HepG2 (cell line): ENCODE data around the gene CSK. TPM values are rescaled to one million over a fixed set of nuclear protein-coding genes. Genes with fewer than 3 reads are reported as not detected.

Source experiments
- ATAC-seq: fragments of 200-7000 bp; cut with Tn5 transposase; 3 replicates; pipeline ENCODE4 v1.9.1; 2020; ENCODE audit warnings: mild to moderate bottlenecking, moderate library complexity
- BruUV-seq: library from RNA; stranded (reverse); fragments of 400-500 nt; replicated peaks from 2 replicates; lab custom pipeline; 2021; lab: Mats Ljungman, UMichigan
- CTCF ChIA-PET: fragments of 300-600 bp; formaldehyde crosslinking; extraction: SDS; loops from one replicate; lab custom pipeline; 2021; ENCODE audit warnings: low total read pairs, inconsistent platforms, low intra/inter-chr PET ratio; lab: Yijun Ruan, JAX
- POLR2A ChIA-PET: fragments of 350-600 bp; sonication (Branson Sonifier 250); formaldehyde crosslinking; loops from one replicate; lab custom pipeline; 2020; ENCODE audit warnings: antibody characterized with exemption, inconsistent platforms; lab: Yijun Ruan, JAX
- DNase-seq: peaks from one replicate; pipeline ENCODE4 v3.0.0-alpha.2; 2015; ENCODE audit warnings: low spot score
- FAIRE-seq: peaks from 3 replicates; lab custom pipeline; 2011; peaks lifted over from hg19 to GRCh38; lab: Jason Lieb, UNC
- H2AFZ ChIP-seq: one replicate; pipeline ENCODE4 v1.6.1; 2011; ENCODE audit warnings: low read length, inconsistent platforms
- H3K27ac ChIP-seq: fragments of 300-600 bp; 3 replicates; pipeline ENCODE4 v1.8.0; 2011; ENCODE audit warnings: mixed run types, mild to moderate bottlenecking, mixed read lengths, low read length, inconsistent platforms; ENCODE audit not compliant: insufficient read depth; ENCODE audit errors: extremely low read length
- H3K27me3 ChIP-seq, 2 experiments: fragments of 200-600 bp in 1 of 2; 2 replicates in 1 of 2; 3 replicates in 1 of 2; pipeline versions ENCODE4 v1.6.0 to v1.8.0; 2011; ENCODE audit warnings: low read length in 2 of 2, mild to moderate bottlenecking in 2 of 2, moderate library complexity in 2 of 2, inconsistent platforms in 1 of 2; ENCODE audit not compliant: insufficient read depth in 2 of 2, control insufficient read depth in 1 of 2
- H3K36me3 ChIP-seq, 2 experiments: fragments of 200-600 bp in 1 of 2; replicated peaks in 1 of 2; 2 replicates in 1 of 2; 3 replicates in 1 of 2; pipeline versions ENCODE4 v1.5.1 to v1.8.0; 2011; ENCODE audit warnings: low read length in 2 of 2, inconsistent platforms in 1 of 2; ENCODE audit not compliant: insufficient read depth in 2 of 2, control insufficient read depth in 1 of 2
- H3K4me1 ChIP-seq: 2 replicates; pipeline ENCODE4 v1.5.1; 2012; ENCODE audit warnings: low read length, inconsistent platforms; ENCODE audit not compliant: insufficient read depth
- H3K4me2 ChIP-seq: 2 replicates; pipeline ENCODE4 v1.6.0; 2011; ENCODE audit warnings: low read depth, low read length, inconsistent platforms
- H3K4me3 ChIP-seq, 3 experiments: fragments of 200-600 bp in 1 of 3; sonication (generic), shearing (Covaris generic) in 1 of 3; replicated peaks in 1 of 3; 2 replicates each; pipeline ENCODE4 v1.5.1; 2011 to 2016; ENCODE audit warnings: low read length in 3 of 3, inconsistent platforms in 2 of 3, low read depth in 2 of 3, mild to moderate bottlenecking in 2 of 3, control low read depth in 1 of 3, mixed read lengths in 1 of 3; ENCODE audit not compliant: insufficient read depth in 1 of 3
- H3K79me2 ChIP-seq: one replicate; pipeline ENCODE4 v1.6.1; 2011; ENCODE audit warnings: low read length, inconsistent platforms; ENCODE audit not compliant: insufficient read depth
- H3K9ac ChIP-seq: 2 replicates; pipeline ENCODE4 v1.6.0; 2011; ENCODE audit warnings: mild to moderate bottlenecking, low read depth, low read length, inconsistent platforms; ENCODE audit not compliant: insufficient read depth
- H3K9me3 ChIP-seq: 2 replicates; pipeline ENCODE4 v1.5.1; 2012; ENCODE audit warnings: mild to moderate bottlenecking, low read length
- H4K20me1 ChIP-seq: 2 replicates; pipeline ENCODE4 v1.6.0; 2011; ENCODE audit warnings: inconsistent platforms, mild to moderate bottlenecking, low read length, moderate library complexity; ENCODE audit not compliant: insufficient read depth
- CEBPB ChIP-seq: IDR thresholded peaks from 2 replicates; pipeline ENCODE4 v1.6.1; 2011; ENCODE audit warnings: low read depth, low read length, improper control_type of control experiment, borderline replicate concordance
- CEBPG ChIP-seq: IDR thresholded peaks from 2 replicates; pipeline ENCODE4 v1.6.1; 2016
- ERF ChIP-seq: IDR thresholded peaks from 2 replicates; pipeline ENCODE4 v1.6.1; 2018; ENCODE audit warnings: missing biosample characterization, missing genetic modification reagents
- FOXK2 ChIP-seq: fragments of 450-650 bp; IDR thresholded peaks from 2 replicates; pipeline ENCODE4 v1.6.1; 2016
- GPN1 ChIP-seq: sonication (generic); formaldehyde crosslinking; IDR thresholded peaks from 2 replicates; pipeline ENCODE4 v1.5.1; 2020; ENCODE audit warnings: missing genetic modification reagents, borderline replicate concordance
- HMG20A ChIP-seq: IDR thresholded peaks from 2 replicates; pipeline ENCODE4 v1.6.1; 2016; ENCODE audit warnings: borderline replicate concordance
- JARID2 ChIP-seq: sonication (generic); formaldehyde crosslinking; IDR thresholded peaks from 2 replicates; pipeline ENCODE4 v1.8.1; 2023; ENCODE audit warnings: missing genetic modification reagents, inconsistent platforms; ENCODE audit not compliant: insufficient replicate concordance
- NBN ChIP-seq: fragments of 450-650 bp; conservative IDR thresholded peaks from 2 replicates; pipeline ENCODE4 v1.6.1; 2017
- ONECUT2 ChIP-seq: sonication (generic); formaldehyde crosslinking; IDR thresholded peaks from 2 replicates; pipeline ENCODE4 v1.4.0; 2020; ENCODE audit warnings: missing genetic modification reagents
- YY1 ChIP-seq: IDR thresholded peaks from 2 replicates; pipeline ENCODE4 v1.6.1; 2011; ENCODE audit warnings: low read length, low read depth, moderate library complexity, mild to moderate bottlenecking; ENCODE audit not compliant: insufficient read depth, insufficient replicate concordance
- ZBTB25 ChIP-seq: IDR thresholded peaks from 2 replicates; pipeline ENCODE4 v1.6.1; 2018; ENCODE audit warnings: missing genetic modification reagents
- ZFP62 ChIP-seq: sonication (generic); formaldehyde crosslinking; IDR thresholded peaks from 2 replicates; pipeline ENCODE4 v1.4.0; 2020; ENCODE audit warnings: missing genetic modification reagents
- ZNF121 ChIP-seq: sonication (generic); formaldehyde crosslinking; IDR thresholded peaks from 2 replicates; pipeline ENCODE4 v1.5.0; 2020; ENCODE audit warnings: mild to moderate bottlenecking, missing genetic modification reagents
- ZNF235 ChIP-seq: sonication (generic); formaldehyde crosslinking; IDR thresholded peaks from 2 replicates; pipeline ENCODE4 v1.8.1; 2023; ENCODE audit warnings: mild to moderate bottlenecking, missing genetic modification reagents, borderline replicate concordance
- ZNF326 ChIP-seq: sonication (generic); formaldehyde crosslinking; IDR thresholded peaks from 2 replicates; pipeline ENCODE4 v1.4.0; 2020; ENCODE audit warnings: missing genetic modification reagents, borderline replicate concordance
- ZNF550 ChIP-seq: sonication (generic); formaldehyde crosslinking; IDR thresholded peaks from 2 replicates; pipeline ENCODE4 v1.4.0; 2020; ENCODE audit warnings: mild to moderate bottlenecking, missing genetic modification reagents, borderline replicate concordance
- ZSCAN22 ChIP-seq: sonication (generic); formaldehyde crosslinking; IDR thresholded peaks from 2 replicates; pipeline ENCODE4 v1.4.0; 2020; ENCODE audit warnings: mild to moderate bottlenecking, missing genetic modification reagents
- WGBS: methylation state at CpG from one replicate; pipeline ENCODE4 v1.1.6; 2017; ENCODE audit warnings: low lambda C conversion rate; 5-methylcytosine and 5-hydroxymethylcytosine counted together
- in situ Hi-C: cut with HindIII; loops from 2 replicates; pipeline ENCODE4 v1.10.0; 2017; ENCODE audit warnings: low pct_unique_long_range_greater_than_20kb; ENCODE audit not compliant: extremely low pct_ligation_motif_present
- intact Hi-C: fragments of 100-400 bp; cut with micrococcal nuclease; formaldehyde crosslinking; loops from one replicate; pipeline ENCODE4 v1.10.0; 2022; ENCODE audit not compliant: unreplicated experiment
- polyA plus RNA-seq, 8 experiments: library from polyadenylated mRNA; depleted of rRNA in 3 of 8; stranded (reverse) in 7 of 8; unstranded in 1 of 8; fragments of >200 nt; fragmentation: Illumina TruSeq in 4 of 8; extraction: Trizol in 4 of 8; gene quantifications; 2 replicates each; pipeline versions ENCODE4 v1.2.1 to v1.2.3, GENCODE V29; 2011 to 2016; ENCODE audit warnings: low read depth in 4 of 8, missing spikeins in 1 of 8, mixed read lengths in 1 of 8; ENCODE audit not compliant: insufficient read depth in 1 of 8
- total RNA-seq, 5 experiments: library from RNA; depleted of rRNA; stranded (reverse); fragments of >200 nt; fragmentation: Illumina TruSeq; extraction: Trizol; gene quantifications; 2 replicates each; pipeline ENCODE4 v1.2.3, GENCODE V29; 2016; ENCODE audit warnings: low read depth in 1 of 5
- TF ChIP-seq, protein P1 (sequence below): sonication (generic); formaldehyde crosslinking; conservative IDR thresholded peaks from 2 replicates; pipeline ENCODE4 v1.4.0; 2020; ENCODE audit warnings: missing genetic modification reagents
- TF ChIP-seq, protein P2 (sequence below): sonication (generic); formaldehyde crosslinking; IDR thresholded peaks from 2 replicates; pipeline ENCODE4 v1.4.0; 2020; ENCODE audit warnings: missing genetic modification reagents

The CSK gene
- total and polyA plus RNA-seq, 2 of the 13 experiments (the other 11 are each of a cell fraction or from before 2014, with no cell fraction given), result 12.5 to 21.3 TPM

DNA sequence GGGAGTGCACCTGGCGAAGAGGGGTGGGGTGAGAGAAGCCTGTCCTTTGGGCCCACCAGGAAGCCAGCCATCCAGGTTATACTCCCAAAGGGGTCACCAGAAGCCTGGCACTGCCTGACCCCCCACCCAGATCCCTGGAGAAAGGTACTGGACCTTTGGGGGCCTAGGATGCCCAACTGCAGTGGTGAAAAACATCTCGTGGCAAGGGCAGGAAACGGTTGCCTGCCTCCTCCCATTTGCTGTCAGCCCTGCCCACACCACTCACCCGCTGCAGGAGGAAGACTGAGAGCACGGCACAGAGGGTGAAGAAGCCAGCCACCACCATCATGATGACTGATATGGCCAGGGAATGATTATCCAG is 63.3 kb downstream of the CSK start:
- Histone ChIP-seq H3K27ac (no peak overlapping the region), H3K4me3 (no peak overlapping the region), H3K4me1 (peaks cover 22% of the 10 kb centered on the region), H3K79me2 (no peaks in the 10 kb centered on the region), H3K9ac (no peak overlapping the region), H2AFZ (no peak overlapping the region), H3K36me3 (peaks cover 15 to 39% of the 10 kb centered on the region in 2 experiments; a peak in 4 of 5 replicates), H3K4me2 (no peak overlapping the region), H4K20me1 (no peaks in the 10 kb centered on the region), H3K9me3 (no peaks in the 10 kb centered on the region), H3K27me3 (no peaks in the 10 kb centered on the region)
- CTCF ChIA-PET, result no interaction called here
- FAIRE-seq, result no peak
- no peak for DNase-seq
- 100% methylated on average over 1 of the region's 5 CpGs for WGBS
- no peak for TF ChIP-seq ZNF550 (CRISPR knock-in tag)
- no peak for TF ChIP-seq NBN
- no peak for TF ChIP-seq FOXK2
- TF ChIP-seq ZNF235 (CRISPR knock-in tag), result no peak
- no peak for TF ChIP-seq ZSCAN22 (CRISPR knock-in tag)
- no peak for TF ChIP-seq ZBTB25 (CRISPR knock-in tag)
- no peak for TF ChIP-seq ONECUT2 (CRISPR knock-in tag)
- no peak for TF ChIP-seq JARID2
- no peak for TF ChIP-seq GPN1 (CRISPR knock-in tag)
- TF ChIP-seq HMG20A (CRISPR knock-in tag), result no peak
- TF ChIP-seq, protein P1, sequence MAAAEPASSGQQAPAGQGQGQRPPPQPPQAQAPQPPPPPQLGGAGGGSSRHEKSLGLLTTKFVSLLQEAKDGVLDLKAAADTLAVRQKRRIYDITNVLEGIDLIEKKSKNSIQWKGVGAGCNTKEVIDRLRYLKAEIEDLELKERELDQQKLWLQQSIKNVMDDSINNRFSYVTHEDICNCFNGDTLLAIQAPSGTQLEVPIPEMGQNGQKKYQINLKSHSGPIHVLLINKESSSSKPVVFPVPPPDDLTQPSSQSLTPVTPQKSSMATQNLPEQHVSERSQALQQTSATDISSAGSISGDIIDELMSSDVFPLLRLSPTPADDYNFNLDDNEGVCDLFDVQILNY (CRISPR knock-in tag), result no peak
- no peak for TF ChIP-seq ZNF326
- no peak for TF ChIP-seq YY1
- no peak for TF ChIP-seq CEBPB
- no peak for TF ChIP-seq ERF (CRISPR knock-in tag)
- TF ChIP-seq ZFP62 (CRISPR knock-in tag), result no peak
- TF ChIP-seq CEBPG (CRISPR knock-in tag), result no peak
- TF ChIP-seq, protein P2, sequence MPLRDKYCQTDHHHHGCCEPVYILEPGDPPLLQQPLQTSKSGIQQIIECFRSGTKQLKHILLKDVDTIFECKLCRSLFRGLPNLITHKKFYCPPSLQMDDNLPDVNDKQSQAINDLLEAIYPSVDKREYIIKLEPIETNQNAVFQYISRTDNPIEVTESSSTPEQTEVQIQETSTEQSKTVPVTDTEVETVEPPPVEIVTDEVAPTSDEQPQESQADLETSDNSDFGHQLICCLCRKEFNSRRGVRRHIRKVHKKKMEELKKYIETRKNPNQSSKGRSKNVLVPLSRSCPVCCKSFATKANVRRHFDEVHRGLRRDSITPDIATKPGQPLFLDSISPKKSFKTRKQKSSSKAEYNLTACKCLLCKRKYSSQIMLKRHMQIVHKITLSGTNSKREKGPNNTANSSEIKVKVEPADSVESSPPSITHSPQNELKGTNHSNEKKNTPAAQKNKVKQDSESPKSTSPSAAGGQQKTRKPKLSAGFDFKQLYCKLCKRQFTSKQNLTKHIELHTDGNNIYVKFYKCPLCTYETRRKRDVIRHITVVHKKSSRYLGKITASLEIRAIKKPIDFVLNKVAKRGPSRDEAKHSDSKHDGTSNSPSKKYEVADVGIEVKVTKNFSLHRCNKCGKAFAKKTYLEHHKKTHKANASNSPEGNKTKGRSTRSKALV (CRISPR knock-in tag), result no peak
- TF ChIP-seq ZNF121, result no peak
- intact Hi-C loops (no loop called here), in situ Hi-C loops (no loop called here)
- POLR2A ChIA-PET, result interaction anchor here (1.2 to 1.3 kb wide), 2 partner anchors 45 to 51 kb away, joined by 3 read pairs; partner anchors contain the start of gene MPI
- no peak for ATAC-seq
- no TSS peak for BruUV-seq
